Mesendoderm (in vitro differentiated cells): Measurements from ENCODE around the gene ELP4.

Source experiments
- DNase-seq: peaks from one replicate; pipeline ENCODE4 v3.0.0; 2013
- H2AK5ac ChIP-seq: 2 replicates; pipeline ENCODE4 v1.6.1; 2013; ENCODE audit warnings: low read length, inconsistent platforms
- H2BK120ac ChIP-seq: 2 replicates; pipeline ENCODE4 v1.6.1; 2013; ENCODE audit warnings: low read depth, mild to moderate bottlenecking, low read length, moderate library complexity, mixed read lengths
- H2BK15ac ChIP-seq: replicated peaks from 2 replicates; pipeline ENCODE4 v1.6.1; 2013; ENCODE audit warnings: low read depth, mild to moderate bottlenecking, moderate library complexity
- H2BK5ac ChIP-seq: 2 replicates; pipeline ENCODE4 v1.6.1; 2013; ENCODE audit warnings: low read length, inconsistent platforms
- H3K18ac ChIP-seq: 2 replicates; pipeline ENCODE4 v1.6.1; 2013; ENCODE audit warnings: mild to moderate bottlenecking, low read length, mixed read lengths
- H3K23ac ChIP-seq: one replicate; pipeline ENCODE4 v1.6.1; 2013; ENCODE audit warnings: low read length
- H3K27ac ChIP-seq: 2 replicates; pipeline ENCODE4 v1.5.1; 2013; ENCODE audit warnings: low read depth, mild to moderate bottlenecking, inconsistent platforms, low read length, moderate library complexity
- H3K27me3 ChIP-seq: 2 replicates; pipeline ENCODE4 v1.6.1; 2013; ENCODE audit warnings: low read length, control low read depth, mild to moderate bottlenecking, inconsistent platforms; ENCODE audit not compliant: insufficient read depth, poor library complexity
- H3K36me3 ChIP-seq: 2 replicates; pipeline ENCODE4 v1.6.1; 2013; ENCODE audit warnings: low read length, inconsistent platforms; ENCODE audit not compliant: control insufficient read depth, insufficient read depth
- H3K4ac ChIP-seq: one replicate; pipeline ENCODE4 v1.6.1; 2013; ENCODE audit warnings: low read depth, mild to moderate bottlenecking, low read length, moderate library complexity
- H3K4me1 ChIP-seq: 2 replicates; pipeline ENCODE4 v1.6.1; 2013; ENCODE audit warnings: low read depth, low read length, inconsistent platforms; ENCODE audit not compliant: control insufficient read depth
- H3K4me2 ChIP-seq: 2 replicates; pipeline ENCODE4 v1.6.1; 2013; ENCODE audit warnings: low read length
- H3K4me3 ChIP-seq: 2 replicates; pipeline ENCODE4 v1.5.1; 2013; ENCODE audit warnings: mild to moderate bottlenecking, low read length
- H3K56ac ChIP-seq: one replicate; pipeline ENCODE4 v1.6.1; 2013; ENCODE audit warnings: low read length
- H3K79me1 ChIP-seq: 2 replicates; pipeline ENCODE4 v1.6.1; 2013; ENCODE audit warnings: low read length, inconsistent platforms
- H3K79me2 ChIP-seq: 2 replicates; pipeline ENCODE4 v1.6.1; 2013; ENCODE audit warnings: mild to moderate bottlenecking, low read length; ENCODE audit not compliant: control insufficient read depth, insufficient read depth
- H3K9ac ChIP-seq: 2 replicates; pipeline ENCODE4 v1.6.1; 2013; ENCODE audit warnings: low read length, inconsistent platforms
- H4K5ac ChIP-seq: one replicate; pipeline ENCODE4 v1.6.1; 2013; ENCODE audit warnings: low read length
- H4K8ac ChIP-seq: one replicate; pipeline ENCODE4 v1.6.1; 2013; ENCODE audit warnings: low read depth, mild to moderate bottlenecking, control low read depth, low read length, moderate library complexity
- WGBS: extraction: QIAGEN DNeasy Blood & Tissue Kit; methylation state at CpG from one replicate; pipeline ENCODE4 v1.1.7; 2013; ENCODE audit warnings: low lambda C conversion rate, missing lambda C conversion rate; ENCODE audit not compliant: insufficient coverage; ENCODE audit errors: extremely low coverage; 5-methylcytosine and 5-hydroxymethylcytosine counted together

Gene ELP4

GRCh38 chr11:31783252-31783651 lies 273.7 kb downstream of the ELP4 start:
- Histone ChIP-seq H3K23ac (no peak overlapping the region), H2BK120ac (no peak overlapping the region), H3K4me2 (no peak overlapping the region), H3K9ac (no peak overlapping the region), H2AK5ac (no peak overlapping the region), H3K4me1 (no peaks in the 10 kb centered on the region), H3K36me3 (no peaks in the 10 kb centered on the region), H3K4ac (no peak overlapping the region), H4K8ac (no peak overlapping the region), H3K27me3 (no peaks in the 10 kb centered on the region), H3K4me3 (no peak overlapping the region), H4K5ac (no peak overlapping the region), H3K56ac (no peak overlapping the region), H3K79me2 (no peaks in the 10 kb centered on the region), H2BK5ac (no peak overlapping the region), H3K79me1 (no peaks in the 10 kb centered on the region), H3K18ac (no peak overlapping the region), H3K27ac (no peak overlapping the region), H2BK15ac (no peak overlapping the region)
- no peak for DNase-seq
- no CpG with 5 or more reads among the region's 6 CpGs for WGBS

GRCh38 chr11:31784611-31785010 lies 275.0 kb downstream of the ELP4 start:
- Histone ChIP-seq H3K4me2 (no peak overlapping the region), H3K27ac (no peak overlapping the region), H3K79me2 (no peaks in the 10 kb centered on the region), H3K9ac (no peak overlapping the region), H2BK15ac (no peak overlapping the region), H3K36me3 (no peaks in the 10 kb centered on the region), H4K5ac (no peak overlapping the region), H3K18ac (no peak overlapping the region), H3K4ac (no peak overlapping the region), H2BK5ac (no peak overlapping the region), H3K4me3 (no peak overlapping the region), H3K56ac (no peak overlapping the region), H3K4me1 (no peaks in the 10 kb centered on the region), H3K79me1 (no peaks in the 10 kb centered on the region), H2BK120ac (no peak overlapping the region), H2AK5ac (no peak overlapping the region), H3K23ac (no peak overlapping the region), H3K27me3 (no peaks in the 10 kb centered on the region), H4K8ac (no peak overlapping the region)
- DNase-seq: no peak
- no CpG with 5 or more reads among the region's 2 CpGs for WGBS

- Histone ChIP-seq H3K4me3 (no peak overlapping the region), H2BK120ac (no peak overlapping the region), H3K36me3 (no peaks in the 10 kb centered on the region), H2AK5ac (no peak overlapping the region), H3K79me1 (no peaks in the 10 kb centered on the region), H2BK5ac (no peak overlapping the region), H3K79me2 (no peaks in the 10 kb centered on the region), H3K4me1 (no peaks in the 10 kb centered on the region), H3K4me2 (no peak overlapping the region), H3K4ac (no peak overlapping the region), H3K23ac (no peak overlapping the region), H3K27ac (no peak overlapping the region), H4K5ac (no peak overlapping the region), H3K9ac (no peak overlapping the region), H4K8ac (no peak overlapping the region), H3K27me3 (no peaks in the 10 kb centered on the region), H3K18ac (no peak overlapping the region), H2BK15ac (no peak overlapping the region), H3K56ac (no peak overlapping the region)
- WGBS: no CpG with 5 or more reads among the region's 16 CpGs
- no peak for DNase-seq
Observed at GRCh38 chr11:31786996-31787685, 277.6 kb downstream of the ELP4 start.

GRCh38 chr11:31788085-31788484 lies 278.5 kb downstream of the ELP4 start:
- Histone ChIP-seq H3K79me1 (no peaks in the 10 kb centered on the region), H3K27ac (no peak overlapping the region), H2BK5ac (no peak overlapping the region), H3K36me3 (no peaks in the 10 kb centered on the region), H3K27me3 (no peaks in the 10 kb centered on the region), H4K8ac (no peak overlapping the region), H3K9ac (no peak overlapping the region), H3K23ac (no peak overlapping the region), H3K4me2 (no peak overlapping the region), H3K4ac (no peak overlapping the region), H3K4me1 (no peaks in the 10 kb centered on the region), H2BK15ac (no peak overlapping the region), H3K18ac (no peak overlapping the region), H4K5ac (no peak overlapping the region), H2AK5ac (no peak overlapping the region), H2BK120ac (no peak overlapping the region), H3K56ac (no peak overlapping the region), H3K79me2 (no peaks in the 10 kb centered on the region), H3K4me3 (no peak overlapping the region)
- no peak for DNase-seq
- no CpG with 5 or more reads among the region's 3 CpGs for WGBS

- H2AK5ac ChIP-seq: no peak overlapping the region
- no CpG with 5 or more reads among the region's 7 CpGs for WGBS
- peaks cover 5% of the 10 kb centered on the region for H3K27me3 ChIP-seq
- DNase-seq: no peak
- no peak overlapping the region for H3K27ac ChIP-seq
- H3K4me2 ChIP-seq: no peak overlapping the region
- H3K4me3 ChIP-seq: no peak overlapping the region
- no peak overlapping the region for H2BK15ac ChIP-seq
- no peaks in the 10 kb centered on the region for H3K4me1 ChIP-seq
- no peak overlapping the region for H4K8ac ChIP-seq
- H3K18ac ChIP-seq: no peak overlapping the region
- H3K36me3 ChIP-seq: no peaks in the 10 kb centered on the region
- no peak overlapping the region for H3K4ac ChIP-seq
- H3K56ac ChIP-seq: no peak overlapping the region
- H3K9ac ChIP-seq: no peak overlapping the region
- H3K79me2 ChIP-seq: no peaks in the 10 kb centered on the region
- H2BK120ac ChIP-seq: no peak overlapping the region
- H3K23ac ChIP-seq: no peak overlapping the region
- no peak overlapping the region for H2BK5ac ChIP-seq
- H4K5ac ChIP-seq: no peak overlapping the region
- H3K79me1 ChIP-seq: no peaks in the 10 kb centered on the region
Observed at GRCh38 chr11:31790649-31791048, 281.1 kb downstream of the ELP4 start.

GRCh38 chr11:31792036-31792435 lies 282.5 kb downstream of the ELP4 start:
- Histone ChIP-seq H3K9ac (no peak overlapping the region), H3K4me1 (no peaks in the 10 kb centered on the region), H3K4me3 (no peak overlapping the region), H3K27me3 (peaks cover 18% of the 10 kb centered on the region), H3K4ac (no peak overlapping the region), H3K36me3 (no peaks in the 10 kb centered on the region), H4K5ac (no peak overlapping the region), H3K27ac (no peak overlapping the region), H2BK120ac (no peak overlapping the region), H3K4me2 (no peak overlapping the region), H3K23ac (no peak overlapping the region), H3K18ac (no peak overlapping the region), H3K56ac (no peak overlapping the region), H2AK5ac (no peak overlapping the region), H3K79me2 (no peaks in the 10 kb centered on the region), H2BK15ac (no peak overlapping the region), H3K79me1 (no peaks in the 10 kb centered on the region), H2BK5ac (no peak overlapping the region), H4K8ac (no peak overlapping the region)
- DNase-seq: no peak
- no CpG with 5 or more reads among the region's 2 CpGs for WGBS
